ENCODE results near the gene MEGF8. TPM values are rescaled to one million over a fixed set of nuclear protein-coding genes. Genes with fewer than 3 reads are reported as not detected.

The MEGF8 gene
- total RNA-seq, 2 donors from 2014 or later = 13.4 to 16.5 TPM

DNA sequence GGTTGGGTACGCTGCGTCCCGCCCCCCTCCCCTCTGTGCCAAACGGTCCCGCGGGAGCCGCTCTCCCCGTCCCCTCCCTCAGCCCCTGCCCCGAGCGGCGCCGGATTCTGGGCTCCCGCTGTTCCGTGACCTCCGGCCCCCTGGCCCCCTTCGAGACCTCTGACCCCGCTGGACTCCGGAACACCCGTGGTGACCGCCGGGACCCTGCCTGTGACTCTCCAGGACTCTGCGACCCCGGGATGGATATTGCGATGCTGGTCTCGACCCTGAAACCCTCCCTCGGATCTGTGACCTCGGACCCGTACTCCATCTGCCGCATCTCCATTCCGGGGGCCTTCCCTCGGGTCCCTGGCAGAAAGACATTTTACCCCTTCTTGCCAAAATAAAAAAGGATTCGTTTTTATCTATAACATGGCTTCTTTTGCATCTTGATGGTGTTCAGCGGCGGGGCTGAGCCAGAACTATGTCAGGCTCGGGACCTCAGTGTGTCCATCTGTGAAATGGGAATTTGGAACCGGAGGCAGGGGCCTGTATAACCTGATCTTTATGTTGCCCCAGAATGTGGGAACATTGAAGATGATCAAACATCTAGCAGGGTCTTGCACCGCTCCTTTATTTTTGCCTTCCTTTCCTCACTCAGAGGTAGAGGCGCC lies 654 bp upstream of the MEGF8 start:
- TF ChIP-seq, protein P1, sequence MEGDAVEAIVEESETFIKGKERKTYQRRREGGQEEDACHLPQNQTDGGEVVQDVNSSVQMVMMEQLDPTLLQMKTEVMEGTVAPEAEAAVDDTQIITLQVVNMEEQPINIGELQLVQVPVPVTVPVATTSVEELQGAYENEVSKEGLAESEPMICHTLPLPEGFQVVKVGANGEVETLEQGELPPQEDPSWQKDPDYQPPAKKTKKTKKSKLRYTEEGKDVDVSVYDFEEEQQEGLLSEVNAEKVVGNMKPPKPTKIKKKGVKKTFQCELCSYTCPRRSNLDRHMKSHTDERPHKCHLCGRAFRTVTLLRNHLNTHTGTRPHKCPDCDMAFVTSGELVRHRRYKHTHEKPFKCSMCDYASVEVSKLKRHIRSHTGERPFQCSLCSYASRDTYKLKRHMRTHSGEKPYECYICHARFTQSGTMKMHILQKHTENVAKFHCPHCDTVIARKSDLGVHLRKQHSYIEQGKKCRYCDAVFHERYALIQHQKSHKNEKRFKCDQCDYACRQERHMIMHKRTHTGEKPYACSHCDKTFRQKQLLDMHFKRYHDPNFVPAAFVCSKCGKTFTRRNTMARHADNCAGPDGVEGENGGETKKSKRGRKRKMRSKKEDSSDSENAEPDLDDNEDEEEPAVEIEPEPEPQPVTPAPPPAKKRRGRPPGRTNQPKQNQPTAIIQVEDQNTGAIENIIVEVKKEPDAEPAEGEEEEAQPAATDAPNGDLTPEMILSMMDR (IDR thresholded peaks at IDR 0.05) = no peak
- Histone ChIP-seq H3K27me3 (peaks cover 20% of the 10 kb centered on the region), H3K4me1 (peaks cover 4% of the 10 kb centered on the region), H3K27ac (no peak overlapping the region), H3K9ac (ENCODE audit: low read depth in 2 of 2, low read length in 2 of 2) (no peak overlapping the region), H3K36me3 (no peaks in the 10 kb centered on the region), H3K9me3 (no peaks in the 10 kb centered on the region), H3K4me3 (peak overlapping the region; percentile 25)
- intact Hi-C loops (cut with DNase I) = loop anchor here (10.0 kb wide), 2 partner anchors 70 to 190 kb away; partner anchors contain the start of genes CNFN and POU2F2
- DNase-seq = peak; percentile 29

DNA sequence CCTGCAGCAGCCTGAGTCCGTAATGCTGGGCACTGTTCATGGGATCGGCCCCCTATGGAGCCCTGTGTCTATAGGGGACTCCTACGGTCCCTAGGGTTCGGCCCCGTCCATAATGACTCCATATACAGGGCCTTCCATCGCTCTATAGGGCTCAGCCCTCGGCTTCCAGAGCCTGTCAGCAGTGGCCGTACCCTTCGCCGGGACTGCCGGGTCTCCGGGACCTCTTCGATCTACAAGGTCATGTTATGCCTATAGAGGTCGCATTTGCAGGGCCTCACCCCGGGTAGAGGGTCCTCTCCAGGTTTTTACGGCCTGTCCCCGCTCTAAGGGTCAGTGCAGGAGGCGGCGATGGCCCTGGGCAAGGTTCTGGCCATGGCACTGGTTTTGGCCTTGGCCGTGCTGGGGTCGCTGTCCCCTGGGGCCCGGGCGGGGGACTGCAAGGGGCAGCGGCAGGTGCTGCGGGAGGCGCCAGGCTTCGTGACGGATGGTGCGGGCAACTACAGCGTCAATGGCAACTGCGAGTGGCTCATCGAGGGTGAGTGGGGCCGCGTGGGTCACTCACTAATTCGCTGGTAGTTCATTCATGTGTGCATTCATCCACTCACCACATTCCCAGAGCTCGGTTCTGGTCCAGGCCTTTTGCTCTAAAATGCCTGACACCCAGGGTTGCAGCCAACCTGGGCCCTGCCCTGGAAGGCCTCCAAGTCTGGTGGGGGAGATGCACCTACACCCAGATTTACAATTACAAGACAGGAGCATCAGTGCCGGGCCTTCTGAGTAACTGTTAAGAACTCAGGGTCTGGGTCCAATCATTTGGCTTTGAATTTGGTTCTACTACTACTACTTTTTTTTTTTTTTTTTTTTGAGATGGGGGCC lies 699 bp downstream of the MEGF8 start:
- peaks cover 4% of the 10 kb centered on the region for H3K4me1 ChIP-seq
- peak; percentile 29 for DNase-seq

DNA sequence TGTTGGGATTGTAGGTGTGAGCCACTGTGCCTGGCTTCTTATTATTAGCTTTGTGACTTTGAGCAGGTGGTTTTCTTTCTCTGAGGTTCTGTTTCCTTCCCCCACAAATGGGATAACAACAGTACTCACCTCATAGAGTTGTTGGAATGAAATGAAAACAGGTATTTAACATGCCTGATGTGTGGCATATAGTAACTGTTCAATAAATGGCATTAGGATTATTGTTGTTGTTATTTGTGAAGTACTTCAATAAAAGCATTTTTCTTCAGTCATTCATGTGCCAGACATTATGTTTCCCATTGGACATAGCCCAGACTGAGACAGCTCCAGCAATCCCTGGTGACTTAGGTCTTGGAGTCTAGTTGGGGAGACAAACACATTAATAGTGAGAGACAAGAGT lies 1.5 kb downstream of the MEGF8 start:
- intact Hi-C loops (cut with DNase I) = loop anchor here (10.0 kb wide), 2 partner anchors 68 to 192 kb away; partner anchors contain the start of genes CNFN and POU2F2
- Histone ChIP-seq H3K4me1 (peaks cover 4% of the 10 kb centered on the region), H3K4me3 (no peak overlapping the region)

More for the DNA sequence above, 699 bp downstream of the MEGF8 start:
- H3K4me3 ChIP-seq = peak overlapping the region; percentile 94
- intact Hi-C loops (cut with DNase I) = loop anchor here (10.0 kb wide), 2 partner anchors 69 to 191 kb away; partner anchors contain the start of genes CNFN and POU2F2
- peaks cover 20% of the 10 kb centered on the region for H3K27me3 ChIP-seq
- peak overlapping the region; percentile 90 to 94 for H3K9ac ChIP-seq (ENCODE audit: low read depth in 2 of 2, low read length in 2 of 2)
- peak overlapping the region; percentile 63 for H3K27ac ChIP-seq
- H3K9me3 ChIP-seq = no peaks in the 10 kb centered on the region
- TF ChIP-seq, protein P1 (IDR thresholded peaks at IDR 0.05) = no peak
- H3K36me3 ChIP-seq = no peaks in the 10 kb centered on the region

DNA sequence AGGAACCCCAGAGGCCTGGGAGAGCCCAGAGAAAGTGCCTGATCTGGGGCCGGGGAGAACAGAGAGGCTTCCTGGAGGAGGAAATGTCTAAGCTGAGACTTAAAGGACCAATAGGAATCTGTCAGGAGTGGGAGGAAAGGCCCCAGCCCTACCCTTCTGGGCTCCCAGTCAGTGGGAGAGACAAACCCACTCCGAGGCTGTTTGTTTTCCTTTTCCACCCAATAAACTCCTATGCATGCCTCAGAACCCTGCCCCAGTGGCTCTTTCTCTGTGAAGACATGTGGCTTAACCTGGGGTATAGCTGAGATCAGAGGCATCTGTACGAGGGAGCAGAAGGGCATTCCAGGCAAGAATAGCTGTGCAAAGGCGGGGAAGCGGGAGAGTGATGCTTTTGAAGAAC lies 1.9 kb downstream of the MEGF8 start:
- DNase-seq = no peak
- H3K9me3 ChIP-seq = no peaks in the 10 kb centered on the region
- H3K4me3 ChIP-seq = no peak overlapping the region
- peaks cover 20% of the 10 kb centered on the region for H3K27me3 ChIP-seq
- no peaks in the 10 kb centered on the region for H3K36me3 ChIP-seq
- TF ChIP-seq, protein P1 (IDR thresholded peaks at IDR 0.05) = no peak
- no peak overlapping the region for H3K9ac ChIP-seq (ENCODE audit: low read depth in 2 of 2, low read length in 2 of 2)
- H3K4me1 ChIP-seq = peaks cover 4% of the 10 kb centered on the region
- no peak overlapping the region for H3K27ac ChIP-seq
- intact Hi-C loops (cut with DNase I) = loop anchor here (10.0 kb wide), 2 partner anchors 67 to 193 kb away; partner anchors contain the start of genes CNFN and POU2F2

More for the DNA sequence above, 1.5 kb downstream of the MEGF8 start:
- Histone ChIP-seq H3K27me3 (peaks cover 20% of the 10 kb centered on the region), H3K36me3 (no peaks in the 10 kb centered on the region), H3K27ac (no peak overlapping the region), H3K9me3 (no peaks in the 10 kb centered on the region), H3K9ac (ENCODE audit: low read depth in 2 of 2, low read length in 2 of 2) (no peak overlapping the region)
- DNase-seq = no peak
- TF ChIP-seq, protein P1 (IDR thresholded peaks at IDR 0.05) = no peak

DNA sequence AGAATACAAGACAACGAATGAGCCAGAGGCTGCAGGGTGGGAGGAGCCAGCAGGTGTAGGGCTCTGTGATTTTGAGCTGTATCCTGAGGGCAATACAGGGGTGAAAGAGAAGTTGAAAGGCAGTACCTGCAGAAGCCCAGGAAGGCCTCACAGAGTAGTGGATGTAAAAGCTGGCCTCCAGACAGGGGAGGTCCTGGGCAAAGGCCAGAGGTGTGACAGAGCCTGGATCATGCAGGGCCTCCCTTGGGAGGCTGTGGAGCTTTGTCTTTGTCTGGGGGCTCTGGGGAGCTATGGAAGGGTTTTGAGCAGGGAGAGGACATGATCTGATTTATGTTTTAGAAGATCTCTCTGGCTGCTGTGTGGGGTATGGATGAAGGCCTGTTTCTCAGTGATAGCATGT lies 2.7 kb downstream of the MEGF8 start:
- Histone ChIP-seq H3K4me3 (no peak overlapping the region), H3K9me3 (no peaks in the 10 kb centered on the region), H3K27ac (no peak overlapping the region), H3K9ac (ENCODE audit: low read depth in 2 of 2, low read length in 2 of 2) (no peak overlapping the region), H3K4me1 (peaks cover 4% of the 10 kb centered on the region), H3K27me3 (peaks cover 18% of the 10 kb centered on the region), H3K36me3 (no peaks in the 10 kb centered on the region)
- DNase-seq = no peak
- TF ChIP-seq, protein P1 (IDR thresholded peaks at IDR 0.05) = no peak
- intact Hi-C loops (cut with DNase I) = loop anchor here (10.0 kb wide), 2 partner anchors 67 to 193 kb away; partner anchors contain the start of genes CNFN and POU2F2
